T-helper 17 cell (primary cell): Measurements from ENCODE around the gene PLXNA4. TPM values are rescaled to one million over a fixed set of nuclear protein-coding genes. Genes with fewer than 3 reads are reported as not detected.

Experiments used
- ATAC-seq: fragments of 150-1000 bp; cut with Tn5 transposase; 2 replicates; pipeline ENCODE4 v1.10.0; 2021; ENCODE audit warnings: mild to moderate bottlenecking, moderate library complexity
- DNase-seq, 3 donors: peaks; one replicate each; pipeline versions ENCODE4 v3.0.0 to v3.0.0-alpha.2; 2020 to 2021
- H3K9me3 ChIP-seq: one replicate; pipeline ENCODE4 v1.7.0; 2013; ENCODE audit warnings: low read length, mild to moderate bottlenecking; ENCODE audit not compliant: control insufficient read depth, poor library complexity, severe bottlenecking
- H3K27ac Mint-ChIP-seq: one replicate; pipeline ENCODE4 v1.8.0; 2022; ENCODE audit warnings: mild to moderate bottlenecking, moderate library complexity, mixed read lengths
- H3K27me3 Mint-ChIP-seq: one replicate; pipeline ENCODE4 v1.8.0; 2022; ENCODE audit warnings: mixed read lengths
- H3K36me3 Mint-ChIP-seq: one replicate; pipeline ENCODE4 v1.8.0; 2022; ENCODE audit warnings: low read depth, mixed read lengths
- H3K4me1 Mint-ChIP-seq: one replicate; pipeline ENCODE4 v1.8.0; 2022; ENCODE audit warnings: mild to moderate bottlenecking, mixed read lengths
- H3K4me3 Mint-ChIP-seq: one replicate; pipeline ENCODE4 v1.8.0; 2022; ENCODE audit warnings: mild to moderate bottlenecking, moderate library complexity, mixed read lengths
- total RNA-seq, 4 donors: library from RNA in 2 of 4; stranded (reverse) in 2 of 4; gene quantifications; one replicate each; pipeline ENCODE4 v1.2.3 and lab custom pipeline; 2022 to 2026

PLXNA4 gene
- total RNA-seq, 2 donors from 2014 or later: 9.5 to 11.7 TPM

- DNase-seq: no peak
- ATAC-seq: no peak
- H3K36me3 Mint-ChIP-seq: no peaks in the 10 kb centered on the region
- H3K27ac Mint-ChIP-seq: no peak overlapping the region
- H3K4me3 Mint-ChIP-seq: no peak overlapping the region
- H3K4me1 Mint-ChIP-seq: peaks cover 8% of the 10 kb centered on the region
- no peaks in the 10 kb centered on the region for H3K27me3 Mint-ChIP-seq
- no peaks in the 10 kb centered on the region for H3K9me3 ChIP-seq
These were observed 79.2 kb downstream of the PLXNA4 start for GRCh38 chr7:132497098-132497497.

GRCh38 chr7:132495936-132496335, 80.3 kb downstream of the PLXNA4 start:
- H3K27me3 Mint-ChIP-seq: no peaks in the 10 kb centered on the region
- H3K36me3 Mint-ChIP-seq: no peaks in the 10 kb centered on the region
- no peaks in the 10 kb centered on the region for H3K9me3 ChIP-seq
- no peak overlapping the region for H3K27ac Mint-ChIP-seq
- DNase-seq (no peak), ATAC-seq (no peak)
- no peak overlapping the region for H3K4me3 Mint-ChIP-seq
- H3K4me1 Mint-ChIP-seq: peaks cover 8% of the 10 kb centered on the region

- no peaks in the 10 kb centered on the region for H3K9me3 ChIP-seq
- no peak overlapping the region for H3K4me3 Mint-ChIP-seq
- no peaks in the 10 kb centered on the region for H3K36me3 Mint-ChIP-seq
- ATAC-seq: no peak
- DNase-seq: no peak
- peaks cover 8% of the 10 kb centered on the region for H3K4me1 Mint-ChIP-seq
- H3K27ac Mint-ChIP-seq: no peak overlapping the region
- no peaks in the 10 kb centered on the region for H3K27me3 Mint-ChIP-seq
These were observed 81.8 kb downstream of the PLXNA4 start for GRCh38 chr7:132494474-132494873.

GRCh38 chr7:132492823-132493445, 83.3 kb downstream of the PLXNA4 start:
- H3K27ac Mint-ChIP-seq: no peak overlapping the region
- peaks cover 13% of the 10 kb centered on the region for H3K4me1 Mint-ChIP-seq
- no peak for DNase-seq
- H3K36me3 Mint-ChIP-seq: no peaks in the 10 kb centered on the region
- H3K27me3 Mint-ChIP-seq: no peaks in the 10 kb centered on the region
- no peaks in the 10 kb centered on the region for H3K9me3 ChIP-seq
- no peak overlapping the region for H3K4me3 Mint-ChIP-seq
- ATAC-seq: no peak

- DNase-seq (no peak), ATAC-seq (no peak)
- H3K9me3 ChIP-seq: no peaks in the 10 kb centered on the region
- no peak overlapping the region for H3K4me3 Mint-ChIP-seq
- H3K36me3 Mint-ChIP-seq: no peaks in the 10 kb centered on the region
- peaks cover 12% of the 10 kb centered on the region for H3K4me1 Mint-ChIP-seq
- H3K27ac Mint-ChIP-seq: no peak overlapping the region
- no peaks in the 10 kb centered on the region for H3K27me3 Mint-ChIP-seq
These were observed 84.8 kb downstream of the PLXNA4 start for GRCh38 chr7:132491391-132491945.

- no peaks in the 10 kb centered on the region for H3K9me3 ChIP-seq
- DNase-seq (no peak), ATAC-seq (no peak)
- no peaks in the 10 kb centered on the region for H3K36me3 Mint-ChIP-seq
- H3K4me1 Mint-ChIP-seq: peaks cover 19% of the 10 kb centered on the region
- H3K4me3 Mint-ChIP-seq: no peak overlapping the region
- H3K27me3 Mint-ChIP-seq: no peaks in the 10 kb centered on the region
- H3K27ac Mint-ChIP-seq: no peak overlapping the region
These were observed 85.8 kb downstream of the PLXNA4 start for GRCh38 chr7:132490474-132490873.

- Mint-ChIP-seq H3K4me3 (no peak overlapping the region), H3K4me1 (peaks cover 24% of the 10 kb centered on the region), H3K27ac (no peak overlapping the region), H3K36me3 (no peaks in the 10 kb centered on the region), H3K27me3 (peaks cover 5% of the 10 kb centered on the region)
- no peaks in the 10 kb centered on the region for H3K9me3 ChIP-seq
- DNase-seq (no peak), ATAC-seq (no peak)
These were observed 86.5 kb downstream of the PLXNA4 start for GRCh38 chr7:132489776-132490237.

- Mint-ChIP-seq H3K27me3 (peaks cover 6% of the 10 kb centered on the region), H3K36me3 (no peaks in the 10 kb centered on the region), H3K4me3 (no peak overlapping the region), H3K4me1 (peaks cover 31% of the 10 kb centered on the region), H3K27ac (no peak overlapping the region)
- DNase-seq (no peak), ATAC-seq (no peak)
- H3K9me3 ChIP-seq: no peaks in the 10 kb centered on the region
These were observed 87.5 kb downstream of the PLXNA4 start for GRCh38 chr7:132488634-132489302.

GRCh38 chr7:132486274-132486610, 90.0 kb downstream of the PLXNA4 start:
- Mint-ChIP-seq H3K4me3 (peak overlapping the region; percentile 68), H3K27me3 (peaks cover 6% of the 10 kb centered on the region), H3K4me1 (peaks cover 36% of the 10 kb centered on the region), H3K27ac (peak overlapping the region; percentile 72), H3K36me3 (no peaks in the 10 kb centered on the region)
- no peak for DNase-seq
- ATAC-seq: no peak
- no peaks in the 10 kb centered on the region for H3K9me3 ChIP-seq

GRCh38 chr7:132485600-132486273, 90.5 kb downstream of the PLXNA4 start:
- Mint-ChIP-seq H3K27me3 (peaks cover 6% of the 10 kb centered on the region), H3K27ac (peak overlapping the region; percentile 72), H3K4me1 (peaks cover 36% of the 10 kb centered on the region), H3K36me3 (no peaks in the 10 kb centered on the region), H3K4me3 (peak overlapping the region; percentile 68)
- no peak for DNase-seq
- no peaks in the 10 kb centered on the region for H3K9me3 ChIP-seq
- peak; percentile 94 for ATAC-seq

GRCh38 chr7:132485136-132485535, 91.1 kb downstream of the PLXNA4 start:
- ATAC-seq (no peak), DNase-seq (no peak)
- peaks cover 6% of the 10 kb centered on the region for H3K27me3 Mint-ChIP-seq
- peak overlapping the region; percentile 60 for H3K4me3 Mint-ChIP-seq
- no peaks in the 10 kb centered on the region for H3K36me3 Mint-ChIP-seq
- peaks cover 36% of the 10 kb centered on the region for H3K4me1 Mint-ChIP-seq
- no peak overlapping the region for H3K27ac Mint-ChIP-seq
- no peaks in the 10 kb centered on the region for H3K9me3 ChIP-seq

- no peaks in the 10 kb centered on the region for H3K36me3 Mint-ChIP-seq
- no peak overlapping the region for H3K27ac Mint-ChIP-seq
- H3K9me3 ChIP-seq: no peaks in the 10 kb centered on the region
- DNase-seq: no peak
- H3K27me3 Mint-ChIP-seq: peaks cover 6% of the 10 kb centered on the region
- no peak for ATAC-seq
- H3K4me1 Mint-ChIP-seq: peaks cover 30% of the 10 kb centered on the region
- H3K4me3 Mint-ChIP-seq: no peak overlapping the region
These were observed 93.4 kb downstream of the PLXNA4 start for GRCh38 chr7:132482866-132483265.

GRCh38 chr7:132480534-132480933, 95.7 kb downstream of the PLXNA4 start:
- no peaks in the 10 kb centered on the region for H3K9me3 ChIP-seq
- Mint-ChIP-seq H3K4me1 (peaks cover 21% of the 10 kb centered on the region), H3K36me3 (no peaks in the 10 kb centered on the region), H3K27me3 (peaks cover 7% of the 10 kb centered on the region), H3K4me3 (no peak overlapping the region), H3K27ac (no peak overlapping the region)
- DNase-seq (no peak), ATAC-seq (no peak)
